HUDEP-2 (cell line): ENCODE measurements around the gene ODAD2.
A peak's percentile ranks its signal among the peaks of the same experiment; 100 is the strongest.
"Not testable (repeated sequence)": the region's sequence is repeated elsewhere in the genome, so short reads cannot be mapped to it uniquely, and the experiment has no call there.

ENCODE experiments used
- DNase-seq, 76 experiments: peaks; one replicate each; lab custom pipeline; 2025; ENCODE audit not compliant: unreplicated experiment in 76 of 76; lab: John Stamatoyannopoulos, UW

Gene ODAD2

GRCh38 chr10:27969931-27970330 is 28.9 kb downstream of the ODAD2 start:
- DNase-seq, result not testable (repeated sequence)

- no peak for DNase-seq
Measured at GRCh38 chr10:27959093-27959715, 39.7 kb downstream of the ODAD2 start.

GRCh38 chr10:27958383-27958782 is 40.5 kb downstream of the ODAD2 start:
- DNase-seq, result not testable (repeated sequence)

GRCh38 chr10:27950242-27950564 is 48.7 kb downstream of the ODAD2 start:
- no peak for DNase-seq

GRCh38 chr10:27949528-27950241 is 49.2 kb downstream of the ODAD2 start:
- DNase-seq, result no peak

- DNase-seq, result no peak
Measured at GRCh38 chr10:27948186-27948585, 50.7 kb downstream of the ODAD2 start.

- no peak for DNase-seq
Measured at GRCh38 chr10:27947540-27947939, 51.3 kb downstream of the ODAD2 start.

GRCh38 chr10:27944005-27944404 is 54.9 kb downstream of the ODAD2 start:
- DNase-seq, result no peak

- no peak for DNase-seq
Measured at GRCh38 chr10:27914888-27915287, 84.0 kb downstream of the ODAD2 start.

GRCh38 chr10:27912231-27912630 is 86.6 kb downstream of the ODAD2 start:
- no peak for DNase-seq

GRCh38 chr10:27911539-27911938 is 87.3 kb downstream of the ODAD2 start:
- DNase-seq, result no peak

GRCh38 chr10:27911011-27911410 is 87.9 kb downstream of the ODAD2 start:
- DNase-seq, result no peak

- DNase-seq, result no peak
Measured at GRCh38 chr10:27908231-27908630, 90.6 kb downstream of the ODAD2 start.

- not testable (repeated sequence) for DNase-seq
Measured at GRCh38 chr10:27899485-27899884, 99.4 kb downstream of the ODAD2 start.

- no peak for DNase-seq
Measured at GRCh38 chr10:27899058-27899457, 99.8 kb downstream of the ODAD2 start.

GRCh38 chr10:27893358-27893954 is 105.4 kb downstream of the ODAD2 start:
- no peak for DNase-seq

GRCh38 chr10:27890971-27891370 is 107.9 kb downstream of the ODAD2 start:
- DNase-seq, result no peak

- no peak for DNase-seq
Measured at GRCh38 chr10:27889518-27889917, 109.4 kb downstream of the ODAD2 start.

GRCh38 chr10:27884185-27884641 is 114.7 kb downstream of the ODAD2 start:
- DNase-seq, result peak in 4 of 76 experiments; percentile 3 to 34 (median 14)

- DNase-seq, result no peak
Measured at GRCh38 chr10:27878281-27878680, 120.6 kb downstream of the ODAD2 start.

GRCh38 chr10:27865221-27865635 is 133.7 kb downstream of the ODAD2 start:
- no peak for DNase-seq

- no peak for DNase-seq
Measured at GRCh38 chr10:27861781-27862180, 137.1 kb downstream of the ODAD2 start.
